ENCODE data around the gene URM1.
A peak's percentile ranks its signal among the peaks of the same experiment; 100 is the strongest.

URM1 gene

GRCh38 chr9:128372784-128373183, 1.6 kb downstream of the URM1 start:
- Histone ChIP-seq H3K9me3 (ENCODE audit: control insufficient read depth, low read length) (no peaks in the 10 kb centered on the region), H3K27me3 (replicated peaks; ENCODE audit: control insufficient read depth, insufficient read depth, low read length) (no peaks in the 10 kb centered on the region), H3K36me3 (ENCODE audit: control insufficient read depth, insufficient read depth, low read length, severe bottlenecking) (peaks cover 5% of the 10 kb centered on the region), H3K9ac (ENCODE audit: low read length) (peak overlapping the region; percentile 95), H3K4me1 (ENCODE audit: control insufficient read depth, insufficient read depth, low read length) (peaks cover 29% of the 10 kb centered on the region), H3K4me3 (ENCODE audit: low read length) (peak overlapping the region; percentile 94)
- peak; percentile 5 for DNase-seq (ENCODE audit: low read depth)

- DNase-seq (ENCODE audit: low read depth): no peak
- Histone ChIP-seq H3K9ac (ENCODE audit: low read length) (no peak overlapping the region), H3K9me3 (ENCODE audit: control insufficient read depth, low read length) (no peaks in the 10 kb centered on the region), H3K36me3 (ENCODE audit: control insufficient read depth, insufficient read depth, low read length, severe bottlenecking) (peaks cover 9% of the 10 kb centered on the region), H3K4me1 (ENCODE audit: control insufficient read depth, insufficient read depth, low read length) (peaks cover 29% of the 10 kb centered on the region), H3K27me3 (replicated peaks; ENCODE audit: control insufficient read depth, insufficient read depth, low read length) (no peaks in the 10 kb centered on the region), H3K4me3 (ENCODE audit: low read length) (no peak overlapping the region)
Observed at GRCh38 chr9:128374221-128374675, 3.1 kb downstream of the URM1 start.

- Histone ChIP-seq H3K4me1 (ENCODE audit: control insufficient read depth, insufficient read depth, low read length) (peaks cover 22% of the 10 kb centered on the region), H3K36me3 (ENCODE audit: control insufficient read depth, insufficient read depth, low read length, severe bottlenecking) (peaks cover 15% of the 10 kb centered on the region), H3K9ac (ENCODE audit: low read length) (no peak overlapping the region), H3K27me3 (replicated peaks; ENCODE audit: control insufficient read depth, insufficient read depth, low read length) (no peaks in the 10 kb centered on the region), H3K9me3 (ENCODE audit: control insufficient read depth, low read length) (no peaks in the 10 kb centered on the region), H3K4me3 (ENCODE audit: low read length) (no peak overlapping the region)
- peak; percentile 23 for DNase-seq (ENCODE audit: low read depth)
Observed at GRCh38 chr9:128375865-128376264, 4.7 kb downstream of the URM1 start.

GRCh38 chr9:128382261-128382660, 11.1 kb downstream of the URM1 start:
- no peaks in the 10 kb centered on the region for H3K9me3 ChIP-seq (ENCODE audit: control insufficient read depth, low read length)
- H3K36me3 ChIP-seq (ENCODE audit: control insufficient read depth, insufficient read depth, low read length, severe bottlenecking): peaks cover 38% of the 10 kb centered on the region
- no peak for DNase-seq (ENCODE audit: low read depth)
- H3K27me3 ChIP-seq (replicated peaks; ENCODE audit: control insufficient read depth, insufficient read depth, low read length): no peaks in the 10 kb centered on the region
- no peak overlapping the region for H3K9ac ChIP-seq (ENCODE audit: low read length)
- H3K4me3 ChIP-seq (ENCODE audit: low read length): no peak overlapping the region
- H3K4me1 ChIP-seq (ENCODE audit: control insufficient read depth, insufficient read depth, low read length): no peaks in the 10 kb centered on the region

GRCh38 chr9:128383007-128383753, 12.0 kb downstream of the URM1 start:
- H3K4me3 ChIP-seq (ENCODE audit: low read length): no peak overlapping the region
- no peak overlapping the region for H3K9ac ChIP-seq (ENCODE audit: low read length)
- peaks cover 47% of the 10 kb centered on the region for H3K36me3 ChIP-seq (ENCODE audit: control insufficient read depth, insufficient read depth, low read length, severe bottlenecking)
- no peaks in the 10 kb centered on the region for H3K9me3 ChIP-seq (ENCODE audit: control insufficient read depth, low read length)
- no peak for DNase-seq (ENCODE audit: low read depth)
- no peaks in the 10 kb centered on the region for H3K27me3 ChIP-seq (replicated peaks; ENCODE audit: control insufficient read depth, insufficient read depth, low read length)
- no peaks in the 10 kb centered on the region for H3K4me1 ChIP-seq (ENCODE audit: control insufficient read depth, insufficient read depth, low read length)

GRCh38 chr9:128383791-128384190, 12.6 kb downstream of the URM1 start:
- Histone ChIP-seq H3K9me3 (ENCODE audit: control insufficient read depth, low read length) (no peaks in the 10 kb centered on the region), H3K4me3 (ENCODE audit: low read length) (no peak overlapping the region), H3K27me3 (replicated peaks; ENCODE audit: control insufficient read depth, insufficient read depth, low read length) (no peaks in the 10 kb centered on the region), H3K36me3 (ENCODE audit: control insufficient read depth, insufficient read depth, low read length, severe bottlenecking) (peaks cover 52% of the 10 kb centered on the region), H3K4me1 (ENCODE audit: control insufficient read depth, insufficient read depth, low read length) (no peaks in the 10 kb centered on the region), H3K9ac (ENCODE audit: low read length) (no peak overlapping the region)
- DNase-seq (ENCODE audit: low read depth): no peak

- no peak overlapping the region for H3K9ac ChIP-seq (ENCODE audit: low read length)
- no peak for DNase-seq (ENCODE audit: low read depth)
- peaks cover 58% of the 10 kb centered on the region for H3K36me3 ChIP-seq (ENCODE audit: control insufficient read depth, insufficient read depth, low read length, severe bottlenecking)
- H3K9me3 ChIP-seq (ENCODE audit: control insufficient read depth, low read length): no peaks in the 10 kb centered on the region
- no peak overlapping the region for H3K4me3 ChIP-seq (ENCODE audit: low read length)
- H3K27me3 ChIP-seq (replicated peaks; ENCODE audit: control insufficient read depth, insufficient read depth, low read length): no peaks in the 10 kb centered on the region
- no peaks in the 10 kb centered on the region for H3K4me1 ChIP-seq (ENCODE audit: control insufficient read depth, insufficient read depth, low read length)
Observed at GRCh38 chr9:128384801-128385495, 13.8 kb downstream of the URM1 start.

GRCh38 chr9:128385496-128386460, 14.6 kb downstream of the URM1 start:
- no peaks in the 10 kb centered on the region for H3K27me3 ChIP-seq (replicated peaks; ENCODE audit: control insufficient read depth, insufficient read depth, low read length)
- H3K9me3 ChIP-seq (ENCODE audit: control insufficient read depth, low read length): no peaks in the 10 kb centered on the region
- no peak overlapping the region for H3K4me3 ChIP-seq (ENCODE audit: low read length)
- H3K4me1 ChIP-seq (ENCODE audit: control insufficient read depth, insufficient read depth, low read length): no peaks in the 10 kb centered on the region
- DNase-seq (ENCODE audit: low read depth): no peak
- peaks cover 60% of the 10 kb centered on the region for H3K36me3 ChIP-seq (ENCODE audit: control insufficient read depth, insufficient read depth, low read length, severe bottlenecking)
- no peak overlapping the region for H3K9ac ChIP-seq (ENCODE audit: low read length)

GRCh38 chr9:128388150-128388549, 17.0 kb downstream of the URM1 start:
- Histone ChIP-seq H3K9me3 (ENCODE audit: control insufficient read depth, low read length) (no peaks in the 10 kb centered on the region), H3K9ac (ENCODE audit: low read length) (no peak overlapping the region), H3K36me3 (ENCODE audit: control insufficient read depth, insufficient read depth, low read length, severe bottlenecking) (peaks cover 57% of the 10 kb centered on the region), H3K27me3 (replicated peaks; ENCODE audit: control insufficient read depth, insufficient read depth, low read length) (no peaks in the 10 kb centered on the region), H3K4me1 (ENCODE audit: control insufficient read depth, insufficient read depth, low read length) (no peaks in the 10 kb centered on the region), H3K4me3 (ENCODE audit: low read length) (no peak overlapping the region)
- no peak for DNase-seq (ENCODE audit: low read depth)

- Histone ChIP-seq H3K4me3 (ENCODE audit: low read length) (no peak overlapping the region), H3K4me1 (ENCODE audit: control insufficient read depth, insufficient read depth, low read length) (no peaks in the 10 kb centered on the region), H3K9me3 (ENCODE audit: control insufficient read depth, low read length) (no peaks in the 10 kb centered on the region), H3K36me3 (ENCODE audit: control insufficient read depth, insufficient read depth, low read length, severe bottlenecking) (peaks cover 55% of the 10 kb centered on the region), H3K9ac (ENCODE audit: low read length) (no peak overlapping the region), H3K27me3 (replicated peaks; ENCODE audit: control insufficient read depth, insufficient read depth, low read length) (no peaks in the 10 kb centered on the region)
- no peak for DNase-seq (ENCODE audit: low read depth)
Observed at GRCh38 chr9:128389395-128390149, 18.4 kb downstream of the URM1 start.

Data from adipocyte (in vitro differentiated cells).